Natural killer cell (primary cell): Measurements from ENCODE around the gene CHD3. TPM values are rescaled to one million over a fixed set of nuclear protein-coding genes. Genes with fewer than 3 reads are reported as not detected.

Experiments used
- ATAC-seq, 3 donors: fragments of 150-1000 bp in 2 of 3; fragments of 200-7000 bp in 1 of 3; cut with Tn5 transposase; 1 replicate in 1 of 3; 2 replicates in 2 of 3; pipeline ENCODE4 v1.10.0; 2021; ENCODE audit warnings: mild to moderate bottlenecking in 2 of 3, moderate library complexity in 2 of 3
- DNase-seq, 2 donors: peaks; one replicate each; pipeline versions ENCODE4 v3.0.0 to v3.0.0-alpha.2; 2013 to 2021; ENCODE audit warnings: mixed read lengths in 1 of 2
- H3K27ac ChIP-seq: one replicate; pipeline ENCODE4 v1.5.1; 2013; ENCODE audit warnings: mild to moderate bottlenecking, low read length
- H3K27me3 ChIP-seq: one replicate; pipeline ENCODE4 v1.6.1; 2013; ENCODE audit warnings: low read length; ENCODE audit not compliant: control insufficient read depth, insufficient read depth
- H3K36me3 ChIP-seq: one replicate; pipeline ENCODE4 v1.6.1; 2013; ENCODE audit warnings: low read length; ENCODE audit not compliant: control insufficient read depth, insufficient read depth
- H3K4me1 ChIP-seq: one replicate; pipeline ENCODE4 v1.6.1; 2013; ENCODE audit warnings: low read length; ENCODE audit not compliant: control insufficient read depth, insufficient read depth
- H3K4me3 ChIP-seq: one replicate; pipeline ENCODE4 v1.5.1; 2013; ENCODE audit warnings: low read length
- H3K9me3 ChIP-seq: one replicate; pipeline ENCODE4 v1.6.1; 2013; ENCODE audit warnings: low read length; ENCODE audit not compliant: control insufficient read depth, insufficient read depth
- H3K27ac Mint-ChIP-seq, 2 donors: one replicate each; pipeline ENCODE4 v1.8.0; 2022; ENCODE audit warnings: mild to moderate bottlenecking in 2 of 2, mixed read lengths in 2 of 2, moderate library complexity in 1 of 2
- H3K27me3 Mint-ChIP-seq, 2 donors: one replicate each; pipeline ENCODE4 v1.8.0; 2022; ENCODE audit warnings: low read depth in 2 of 2, mixed read lengths in 2 of 2
- H3K36me3 Mint-ChIP-seq: one replicate; pipeline ENCODE4 v1.8.0; 2022; ENCODE audit warnings: mixed read lengths
- H3K4me1 Mint-ChIP-seq, 2 donors: one replicate each; pipeline ENCODE4 v1.8.0; 2022; ENCODE audit warnings: mixed read lengths in 2 of 2
- H3K4me3 Mint-ChIP-seq: one replicate; pipeline ENCODE4 v1.8.0; 2022; ENCODE audit warnings: mild to moderate bottlenecking, moderate library complexity, mixed read lengths
- H3K9me3 Mint-ChIP-seq, 2 donors: one replicate each; pipeline ENCODE4 v1.8.0; 2022; ENCODE audit warnings: mixed read lengths in 2 of 2
- WGBS: methylation state at CpG from one replicate; pipeline ENCODE4 v1.1.7; 2013; ENCODE audit warnings: missing lambda C conversion rate; ENCODE audit not compliant: insufficient coverage; 5-methylcytosine and 5-hydroxymethylcytosine counted together
- intact Hi-C: fragments of 100-400 bp; cut with micrococcal nuclease; formaldehyde crosslinking; loops from one replicate; pipeline ENCODE4 v1.14.2; 2022
- total RNA-seq, 4 donors: library from RNA; stranded (reverse); fragments of 120-200 nt in 1 of 4; gene quantifications; one replicate each; pipeline versions ENCODE4 v1.2.3 to v1.2.4, GENCODE V29; 2013 to 2022
- TF ChIP-seq, protein P1 (sequence below): fragments of 200-600 bp; IDR thresholded peaks from one replicate; pipeline ENCODE4 v1.8.0; 2022; ENCODE audit warnings: antibody characterized with exemption

Gene CHD3
- total RNA-seq, 3 donors from 2014 or later (not counting 1 experiment from before 2014, with no cell fraction given) = 215 to 275 (median 218) TPM

- 96% methylated on average over 3 of the region's 3 CpGs for WGBS
- Mint-ChIP-seq H3K36me3 (no peaks in the 10 kb centered on the region), H3K27ac (peak overlapping the region in 1 of 2 donors; percentile 61), H3K9me3 (no peaks in the 10 kb centered on the region), H3K27me3 (no peaks in the 10 kb centered on the region), H3K4me1 (peaks cover 29 to 35% of the 10 kb centered on the region in 2 donors), H3K4me3 (peak overlapping the region; percentile 33)
- H3K36me3 ChIP-seq = peaks cover 3% of the 10 kb centered on the region
- intact Hi-C loops = no loop called here
- no peak overlapping the region for H3K4me3 ChIP-seq
- H3K27ac ChIP-seq = no peak overlapping the region
- ATAC-seq = no peak
- no peak for DNase-seq
- no peaks in the 10 kb centered on the region for H3K27me3 ChIP-seq
- H3K9me3 ChIP-seq = no peaks in the 10 kb centered on the region
- TF ChIP-seq, protein P1, sequence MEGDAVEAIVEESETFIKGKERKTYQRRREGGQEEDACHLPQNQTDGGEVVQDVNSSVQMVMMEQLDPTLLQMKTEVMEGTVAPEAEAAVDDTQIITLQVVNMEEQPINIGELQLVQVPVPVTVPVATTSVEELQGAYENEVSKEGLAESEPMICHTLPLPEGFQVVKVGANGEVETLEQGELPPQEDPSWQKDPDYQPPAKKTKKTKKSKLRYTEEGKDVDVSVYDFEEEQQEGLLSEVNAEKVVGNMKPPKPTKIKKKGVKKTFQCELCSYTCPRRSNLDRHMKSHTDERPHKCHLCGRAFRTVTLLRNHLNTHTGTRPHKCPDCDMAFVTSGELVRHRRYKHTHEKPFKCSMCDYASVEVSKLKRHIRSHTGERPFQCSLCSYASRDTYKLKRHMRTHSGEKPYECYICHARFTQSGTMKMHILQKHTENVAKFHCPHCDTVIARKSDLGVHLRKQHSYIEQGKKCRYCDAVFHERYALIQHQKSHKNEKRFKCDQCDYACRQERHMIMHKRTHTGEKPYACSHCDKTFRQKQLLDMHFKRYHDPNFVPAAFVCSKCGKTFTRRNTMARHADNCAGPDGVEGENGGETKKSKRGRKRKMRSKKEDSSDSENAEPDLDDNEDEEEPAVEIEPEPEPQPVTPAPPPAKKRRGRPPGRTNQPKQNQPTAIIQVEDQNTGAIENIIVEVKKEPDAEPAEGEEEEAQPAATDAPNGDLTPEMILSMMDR = no peak
- peaks cover 32% of the 10 kb centered on the region for H3K4me1 ChIP-seq
Observed at GRCh38 chr17:7927596-7927995, 39.0 kb downstream of the CHD3 start.

DNA sequence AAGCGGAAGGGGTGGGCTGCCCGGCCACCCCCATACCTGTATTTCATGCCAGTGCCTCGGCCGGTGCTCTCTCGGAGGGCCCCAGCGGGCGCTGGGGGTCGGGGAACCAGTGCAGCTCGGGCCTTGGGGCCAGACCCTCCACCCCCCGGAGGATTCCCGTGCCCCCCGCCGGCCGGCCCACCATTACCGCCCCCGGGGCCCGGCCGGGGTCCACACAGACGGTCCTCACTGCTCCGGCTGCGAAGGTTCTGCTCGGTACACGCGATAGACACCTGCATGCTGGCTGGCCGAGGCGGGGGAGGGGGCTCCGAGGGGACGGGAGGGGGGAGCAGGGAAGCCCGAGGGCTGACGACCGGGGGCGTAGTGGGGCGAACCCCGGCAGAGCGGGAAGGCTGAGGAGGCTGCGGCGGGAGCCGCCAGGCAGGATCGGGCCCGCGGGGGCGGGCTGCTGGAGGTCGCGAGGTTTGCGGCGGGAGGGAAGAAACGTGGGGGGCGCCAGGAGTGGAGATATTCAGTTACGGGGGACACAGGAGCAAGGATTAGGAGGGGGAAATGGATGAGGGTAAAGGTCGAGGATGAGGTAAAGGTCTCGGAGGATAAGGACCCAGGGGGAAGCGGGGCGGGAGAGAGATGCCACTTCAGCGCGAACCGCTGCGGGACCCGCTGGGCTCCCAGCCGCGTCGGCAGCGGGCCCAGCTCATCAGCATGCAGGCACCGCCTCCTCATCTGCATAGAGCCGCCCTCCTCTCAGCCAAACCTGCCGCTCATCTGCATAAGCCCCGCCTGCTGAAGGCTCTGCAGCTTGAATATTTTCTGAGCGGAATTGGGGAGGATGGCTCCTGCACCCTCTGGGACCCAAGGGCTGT is 40.8 kb downstream of the CHD3 start, which contains the start of gene KCNAB3:
TSS of gene KCNAB3 (minus strand) at position 699 of the 866 bp plus-strand sequence. CDS start at position 278, 421 bp downstream.
- WGBS = 75% methylated on average over 67 of the region's 67 CpGs
- TF ChIP-seq, protein P1 = no peak
- ATAC-seq (no peak), DNase-seq (peak in 1 of 2 donors; percentile 79)
- H3K9me3 ChIP-seq = no peaks in the 10 kb centered on the region
- H3K27me3 ChIP-seq = no peaks in the 10 kb centered on the region
- peaks cover 36 to 42% of the 10 kb centered on the region in 2 donors for H3K4me1 Mint-ChIP-seq
- H3K27ac ChIP-seq = no peak within 1 kb of the TSS
- H3K27me3 Mint-ChIP-seq = no peaks in the 10 kb centered on the region
- H3K27ac Mint-ChIP-seq = peak within 1 kb of the TSS; percentile 96 to 98
- H3K4me3 Mint-ChIP-seq = peak within 1 kb of the TSS; percentile 99
- intact Hi-C loops = loop anchor here (5.0 kb wide), 2 partner anchors 42 to 87 kb away; partner anchors contain the start of gene CHD3
- H3K9me3 Mint-ChIP-seq = no peaks in the 10 kb centered on the region
- peaks cover 3% of the 10 kb centered on the region for H3K36me3 ChIP-seq
- no peak within 1 kb of the TSS for H3K4me3 ChIP-seq
- H3K4me1 ChIP-seq = peaks cover 31% of the 10 kb centered on the region
- H3K36me3 Mint-ChIP-seq = no peaks in the 10 kb centered on the region

GRCh38 chr17:7930841-7931631 is 42.4 kb downstream of the CHD3 start:
- peaks cover 3% of the 10 kb centered on the region for H3K36me3 ChIP-seq
- no peaks in the 10 kb centered on the region for H3K27me3 ChIP-seq
- Mint-ChIP-seq H3K9me3 (no peaks in the 10 kb centered on the region), H3K27me3 (no peaks in the 10 kb centered on the region), H3K4me1 (peaks cover 36 to 54% of the 10 kb centered on the region in 2 donors), H3K36me3 (no peaks in the 10 kb centered on the region), H3K27ac (peak overlapping the region; percentile 96 to 98), H3K4me3 (peak overlapping the region; percentile 99)
- peak overlapping the region; percentile 79 for H3K27ac ChIP-seq
- H3K4me1 ChIP-seq = peaks cover 31% of the 10 kb centered on the region
- H3K9me3 ChIP-seq = no peaks in the 10 kb centered on the region
- ATAC-seq = no peak
- no peak for DNase-seq
- WGBS = 51% methylated on average over 20 of the region's 20 CpGs
- TF ChIP-seq, protein P1 = no peak
- intact Hi-C loops = loop anchor here (5.0 kb wide), 2 partner anchors 44 to 89 kb away; partner anchors contain the start of gene CHD3
- peak overlapping the region; percentile 74 for H3K4me3 ChIP-seq
